OCI-LY7 (cell line): ENCODE data around the gene OLFM1. TPM values are rescaled to one million over a fixed set of nuclear protein-coding genes. Genes with fewer than 3 reads are reported as not detected.

Experiments
- BruUV-seq: library from RNA; stranded (reverse); fragments of 400-500 nt; replicated peaks from 2 replicates; lab custom pipeline; 2021; lab: Mats Ljungman, UMichigan
- CTCF ChIA-PET: fragments of 300-600 bp; sonication (Branson Sonifier 250); formaldehyde crosslinking; loops from one replicate; lab custom pipeline; 2022; ENCODE audit warnings: antibody characterized with exemption; ENCODE audit not compliant: unreplicated experiment; lab: Charles Lee
- POLR2A ChIA-PET: fragments of 300-600 bp; sonication (Branson Sonifier 250); formaldehyde crosslinking; loops from one replicate; lab custom pipeline; 2022; ENCODE audit warnings: antibody characterized with exemption; lab: Charles Lee
- DNase-seq: peaks from one replicate; pipeline ENCODE4 v3.0.0-alpha.2; 2015; ENCODE audit warnings: low spot score
- H2AFZ ChIP-seq: fragments of 200-600 bp; sonication (generic), shearing (Covaris generic); 2 replicates; pipeline ENCODE4 v1.6.1; 2014; ENCODE audit warnings: mild to moderate bottlenecking, antibody characterized with exemption, low read length, moderate library complexity
- H3K27ac ChIP-seq: fragments of 200-600 bp; sonication (generic); 2 replicates; pipeline ENCODE4 v1.5.1; 2014; ENCODE audit warnings: mixed run types, low read depth, mild to moderate bottlenecking, moderate library complexity, low read length, inconsistent platforms; ENCODE audit not compliant: poor library complexity, severe bottlenecking
- H3K36me3 ChIP-seq: fragments of 200-600 bp; sonication (generic); 2 replicates; pipeline ENCODE4 v1.6.1; 2014; ENCODE audit warnings: mild to moderate bottlenecking, antibody characterized with exemption, low read length, moderate library complexity, mixed read lengths; ENCODE audit not compliant: insufficient read depth
- H3K4me1 ChIP-seq: fragments of 200-600 bp; sonication (generic); 2 replicates; pipeline ENCODE4 v1.5.1; 2014; ENCODE audit warnings: mild to moderate bottlenecking, low read length; ENCODE audit not compliant: insufficient read depth, poor library complexity, severe bottlenecking
- H3K4me2 ChIP-seq: fragments of 200-600 bp; sonication (generic); 2 replicates; pipeline ENCODE4 v1.6.1; 2014; ENCODE audit warnings: mild to moderate bottlenecking, low read length
- H3K4me3 ChIP-seq: fragments of 200-600 bp; sonication (generic); 2 replicates; pipeline ENCODE4 v1.5.1; 2014; ENCODE audit warnings: mild to moderate bottlenecking, low read depth, low read length; ENCODE audit not compliant: poor library complexity, severe bottlenecking
- H3K79me2 ChIP-seq: fragments of 200-600 bp; sonication (generic); 2 replicates; pipeline ENCODE4 v1.6.1; 2016; ENCODE audit warnings: low read depth, mild to moderate bottlenecking, low read length, moderate library complexity, mixed read lengths; ENCODE audit not compliant: insufficient read depth
- H3K9me2 ChIP-seq: fragments of 200-600 bp; sonication (generic); 2 replicates; pipeline ENCODE4 v1.6.1; 2016; ENCODE audit warnings: mild to moderate bottlenecking, low read length, mixed read lengths; ENCODE audit not compliant: insufficient read depth
- H3K9me3 ChIP-seq: fragments of 200-600 bp; sonication (generic); 2 replicates; pipeline ENCODE4 v1.6.1; 2014; ENCODE audit warnings: mild to moderate bottlenecking, mixed run types, low read length, mixed read lengths
- H4K20me1 ChIP-seq: fragments of 200-600 bp; sonication (generic); 2 replicates; pipeline ENCODE4 v1.6.1; 2014; ENCODE audit warnings: mild to moderate bottlenecking, antibody characterized with exemption, low read length, moderate library complexity, mixed read lengths; ENCODE audit not compliant: insufficient read depth
- CTCF ChIP-seq: fragments of 200-600 bp; sonication (generic); conservative IDR thresholded peaks from 2 replicates; pipeline ENCODE4 v1.5.1; 2014; ENCODE audit warnings: mild to moderate bottlenecking, antibody characterized with exemption, low read length, moderate library complexity, mixed read lengths
- EZH2phosphoT487 ChIP-seq: fragments of 200-600 bp; sonication (generic); IDR thresholded peaks from 2 replicates; pipeline ENCODE4 v1.6.1; 2018; ENCODE audit warnings: low read depth, borderline replicate concordance, mild to moderate bottlenecking, mixed run types, antibody characterized with exemption, low read length, moderate library complexity, mixed read lengths
- intact Hi-C: fragments of 100-400 bp; cut with micrococcal nuclease; formaldehyde crosslinking; loops from one replicate; pipeline ENCODE4 v1.10.0; 2022; ENCODE audit not compliant: unreplicated experiment
- total RNA-seq, 2 experiments: library from RNA; depleted of rRNA in 1 of 2; stranded (reverse); fragments of >200 nt in 1 of 2; shearing (Covaris generic) in 1 of 2; gene quantifications; 2 replicates each; pipeline ENCODE4 v1.2.3, GENCODE V29; 2014 to 2022

The OLFM1 gene
- total RNA-seq, 2 experiments from 2014 or later = not detected

GRCh38 chr9:135150981-135151380 lies 63.5 kb downstream of the OLFM1 start:
- Histone ChIP-seq H3K4me2 (no peak overlapping the region), H3K79me2 (no peaks in the 10 kb centered on the region), H3K4me1 (no peaks in the 10 kb centered on the region), H3K27ac (no peak overlapping the region), H3K4me3 (no peak overlapping the region), H4K20me1 (no peaks in the 10 kb centered on the region), H2AFZ (no peak overlapping the region), H3K9me3 (no peaks in the 10 kb centered on the region), H3K36me3 (no peaks in the 10 kb centered on the region), H3K9me2 (no peaks in the 10 kb centered on the region)
- intact Hi-C loops = no loop called here
- TF ChIP-seq EZH2phosphoT487 (no peak), CTCF (no peak)
- POLR2A ChIA-PET = no interaction called here
- CTCF ChIA-PET = no interaction called here
- DNase-seq = no peak
- BruUV-seq = no TSS peak

- H3K4me2 ChIP-seq = no peak overlapping the region
Observed at GRCh38 chr9:135151757-135152613, 64.5 kb downstream of the OLFM1 start.

More at GRCh38 chr9:135151757-135152613, 64.5 kb downstream of the OLFM1 start:
- Histone ChIP-seq H2AFZ (no peak overlapping the region), H4K20me1 (no peaks in the 10 kb centered on the region), H3K4me3 (no peak overlapping the region), H3K9me2 (no peaks in the 10 kb centered on the region), H3K27ac (no peak overlapping the region), H3K79me2 (no peaks in the 10 kb centered on the region), H3K4me1 (no peaks in the 10 kb centered on the region), H3K36me3 (no peaks in the 10 kb centered on the region), H3K9me3 (no peaks in the 10 kb centered on the region)
- TF ChIP-seq CTCF = no peak
- no peak for TF ChIP-seq EZH2phosphoT487
- no TSS peak for BruUV-seq
- ChIA-PET POLR2A (no interaction called here), CTCF (no interaction called here)
- DNase-seq = no peak
- intact Hi-C loops = no loop called here
